Measurements from ENCODE around the gene SMAD3. TPM values are rescaled to one million over a fixed set of nuclear protein-coding genes. Genes with fewer than 3 reads are reported as not detected.

The SMAD3 gene
- total RNA-seq, 6 experiments from 2014 or later: 9.2 to 34.0 (median 14.4) TPM

GRCh38 chr15:67042551-67043142 lies 22.8 kb upstream of the SMAD3 start:
- WGBS (ENCODE audit: insufficient coverage, low coverage, low lambda C conversion rate, missing lambda C conversion rate): 37% methylated on average over 6 of the region's 7 CpGs
- Histone ChIP-seq H3K4me3 (no peak overlapping the region), H3K4me1 (peaks cover 0 to 42% (median 20%) of the 10 kb centered on the region in 4 donors), H3K27ac (no peak overlapping the region), H3K36me3 (no peaks in the 10 kb centered on the region), H3K27me3 (no peaks in the 10 kb centered on the region), H3K9me3 (no peaks in the 10 kb centered on the region)
- no peak for TF ChIP-seq CTCF (IDR thresholded peaks at IDR 0.05)
- TF ChIP-seq POLR2A (IDR thresholded peaks at IDR 0.05): no peak
- intact Hi-C loops (cut with DNase I): no loop called here
- DNase-seq (no peak), ATAC-seq (peak; percentile 29 to 43 (median 40))

- ATAC-seq (no peak), DNase-seq (no peak)
- WGBS (ENCODE audit: insufficient coverage, low coverage, low lambda C conversion rate, missing lambda C conversion rate): 61% methylated on average over 4 of the region's 13 CpGs
- Histone ChIP-seq H3K27me3 (no peaks in the 10 kb centered on the region), H3K9me3 (no peaks in the 10 kb centered on the region), H3K27ac (no peak overlapping the region), H3K4me1 (peaks cover 0 to 49% (median 19%) of the 10 kb centered on the region in 4 donors), H3K36me3 (no peaks in the 10 kb centered on the region), H3K4me3 (no peak overlapping the region)
- intact Hi-C loops (cut with DNase I): no loop called here
- TF ChIP-seq CTCF (IDR thresholded peaks at IDR 0.05) (no peak), POLR2A (IDR thresholded peaks at IDR 0.05) (no peak)
Observed at GRCh38 chr15:67043939-67044771, 21.2 kb upstream of the SMAD3 start.

GRCh38 chr15:67047149-67047661 lies 18.2 kb upstream of the SMAD3 start:
- Histone ChIP-seq H3K36me3 (no peaks in the 10 kb centered on the region), H3K9me3 (no peaks in the 10 kb centered on the region), H3K4me3 (no peak overlapping the region), H3K27ac (peak overlapping the region; percentile 4 to 98 (median 19)), H3K27me3 (no peaks in the 10 kb centered on the region), H3K4me1 (peaks cover 0 to 61% (median 27%) of the 10 kb centered on the region in 4 donors)
- intact Hi-C loops (cut with DNase I): no loop called here
- DNase-seq (no peak), ATAC-seq (no peak)
- TF ChIP-seq POLR2A (IDR thresholded peaks at IDR 0.05): no peak
- no peak for TF ChIP-seq CTCF (IDR thresholded peaks at IDR 0.05)
- 75% methylated on average over 1 of the region's 1 CpG for WGBS (ENCODE audit: insufficient coverage, low coverage, low lambda C conversion rate, missing lambda C conversion rate)

- TF ChIP-seq POLR2A (IDR thresholded peaks at IDR 0.05): peak; percentile 60
- no peak for TF ChIP-seq CTCF (IDR thresholded peaks at IDR 0.05)
- intact Hi-C loops (cut with DNase I): no loop called here
- Histone ChIP-seq H3K27ac (peak overlapping the region; percentile 85 to 98 (median 86)), H3K36me3 (peaks cover 0 to 4% (median 0%) of the 10 kb centered on the region in 4 donors), H3K27me3 (no peaks in the 10 kb centered on the region), H3K4me1 (peaks cover 0 to 62% (median 24%) of the 10 kb centered on the region in 4 donors), H3K4me3 (peak overlapping the region in 2 of 3 donors; percentile 35), H3K9me3 (no peaks in the 10 kb centered on the region)
- DNase-seq (peak; percentile 81 to 94 (median 88)), ATAC-seq (peak; percentile 74 to 90 (median 84))
- WGBS (ENCODE audit: insufficient coverage, low coverage, low lambda C conversion rate, missing lambda C conversion rate): 14% methylated on average over 5 of the region's 9 CpGs
Observed at GRCh38 chr15:67048281-67049279, 16.8 kb upstream of the SMAD3 start.
